NCI-H748 (cell line): Measurements from ENCODE around the gene HS1BP3.

ENCODE experiments used
- DNase-seq: peaks from one replicate; lab custom pipeline; 2025; ENCODE audit not compliant: unreplicated experiment; lab: John Stamatoyannopoulos, UW

Gene HS1BP3

DNA sequence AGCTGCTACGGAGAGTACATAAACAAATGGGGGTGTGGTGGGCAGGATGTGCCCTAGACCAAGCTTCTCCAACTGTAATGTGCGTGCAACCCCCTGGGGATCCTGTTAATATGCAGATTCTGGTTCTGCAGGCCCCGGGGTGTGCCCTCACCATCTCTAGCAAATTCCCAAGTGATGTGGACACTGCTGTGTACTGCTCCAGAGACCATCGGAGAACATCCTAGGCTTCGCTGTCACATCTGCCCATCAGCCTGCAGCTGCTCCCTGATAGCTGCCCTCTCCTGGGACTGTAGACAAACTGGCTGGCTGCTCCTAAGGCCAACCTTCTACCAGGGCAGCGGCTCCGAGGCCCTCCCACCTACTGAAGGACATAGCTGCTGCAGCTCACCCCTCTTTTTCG lies 3.2 kb downstream of the HS1BP3 start:
- peak; percentile 43 for DNase-seq

DNA sequence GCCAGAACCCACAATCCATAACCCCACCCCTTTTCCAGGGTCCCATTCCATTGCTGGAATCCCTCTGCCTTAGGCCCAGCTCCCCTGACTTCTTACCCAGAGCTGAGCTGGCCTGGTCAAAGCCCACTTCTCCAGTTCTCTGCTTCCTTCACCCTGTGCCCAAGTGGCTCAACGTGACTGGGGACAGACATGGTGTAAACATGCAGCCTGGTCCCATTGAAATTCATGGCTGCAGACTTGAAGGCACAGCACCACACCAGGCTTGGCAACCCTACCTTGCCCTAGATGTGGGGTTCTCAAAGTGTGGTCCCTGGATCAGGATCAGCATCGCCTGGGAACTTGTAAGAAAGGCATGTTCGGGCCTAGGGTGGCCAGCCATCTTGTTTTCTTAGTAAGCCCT lies 3.7 kb downstream of the HS1BP3 start:
- no peak for DNase-seq

DNA sequence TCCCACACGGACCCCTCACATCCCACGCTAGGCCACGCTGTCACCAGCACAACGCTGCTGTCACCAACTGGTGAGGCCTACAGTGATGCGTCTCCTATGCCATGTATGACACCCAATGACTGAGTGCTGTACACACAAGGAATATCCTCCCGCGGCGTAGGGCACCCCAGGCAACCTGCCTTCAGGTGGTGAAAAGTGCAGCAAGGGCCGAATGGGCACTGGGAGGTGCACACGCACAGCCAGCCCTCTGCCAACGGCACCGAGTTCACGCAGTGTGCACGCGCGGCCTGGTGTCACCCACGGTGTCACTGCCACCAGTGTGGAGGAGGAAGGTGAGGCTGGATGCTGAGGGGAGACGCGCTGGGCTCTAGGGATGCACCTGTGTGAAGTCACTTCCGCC lies 4.5 kb downstream of the HS1BP3 start:
- no peak for DNase-seq

DNA sequence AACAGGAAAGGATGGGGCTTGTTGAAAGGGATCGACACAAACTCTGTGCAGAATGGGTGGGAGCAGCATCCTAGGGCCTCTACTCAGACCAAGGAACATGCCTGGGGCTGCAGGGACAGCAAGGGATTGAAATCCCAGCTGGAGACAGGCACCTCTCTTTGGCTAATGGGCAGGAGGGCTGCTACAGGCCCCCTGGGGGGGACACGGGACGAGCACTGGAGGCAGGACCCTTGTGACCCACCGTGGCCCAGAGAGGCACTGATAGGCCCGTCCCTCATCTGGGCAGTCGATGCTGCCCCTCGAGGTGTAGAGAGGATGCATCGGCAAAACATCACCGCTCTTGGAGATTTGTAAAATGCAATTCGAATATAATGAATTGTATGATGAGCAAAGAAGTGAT lies 5.1 kb downstream of the HS1BP3 start:
- no peak for DNase-seq

DNA sequence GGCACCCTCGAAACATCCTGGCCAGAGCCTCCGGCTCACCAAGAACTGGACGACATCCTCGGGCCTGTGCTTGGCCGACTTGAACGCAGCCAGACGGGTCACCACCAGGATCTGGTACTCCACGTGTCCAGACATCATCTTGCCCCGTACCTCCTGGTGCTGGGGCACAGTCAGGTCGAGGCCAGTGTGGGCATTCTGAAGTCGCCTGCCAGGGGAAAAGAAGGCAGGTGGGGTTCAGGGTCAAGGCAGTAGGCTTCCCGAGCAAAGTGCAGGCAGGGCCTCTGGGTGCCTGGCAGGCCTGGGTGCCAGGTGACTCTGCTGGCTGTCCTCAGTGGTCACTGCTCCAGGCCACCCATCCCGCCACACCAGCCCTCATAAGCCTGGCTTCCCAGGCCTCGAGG lies 5.6 kb downstream of the HS1BP3 start:
- DNase-seq: no peak

DNA sequence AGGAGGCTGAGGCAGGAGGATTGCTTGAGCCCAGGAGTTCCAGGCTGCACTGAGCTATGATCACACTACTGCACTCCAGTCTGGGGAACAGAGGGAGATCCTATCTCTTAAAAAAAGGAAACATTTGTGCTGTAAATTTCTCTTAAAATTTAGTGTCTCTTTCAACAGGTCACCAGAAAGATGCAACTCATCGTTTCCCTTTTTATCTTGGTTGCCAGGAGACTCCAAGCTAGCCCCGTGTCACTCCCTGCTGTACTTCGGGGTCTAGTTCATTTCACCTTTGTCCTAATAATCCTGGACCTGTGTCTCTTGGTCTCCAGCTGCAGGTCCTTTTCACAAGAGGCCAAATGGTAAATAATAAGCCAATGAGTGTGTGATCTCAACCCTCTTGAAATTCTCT lies 7.1 kb downstream of the HS1BP3 start:
- DNase-seq: no peak

DNA sequence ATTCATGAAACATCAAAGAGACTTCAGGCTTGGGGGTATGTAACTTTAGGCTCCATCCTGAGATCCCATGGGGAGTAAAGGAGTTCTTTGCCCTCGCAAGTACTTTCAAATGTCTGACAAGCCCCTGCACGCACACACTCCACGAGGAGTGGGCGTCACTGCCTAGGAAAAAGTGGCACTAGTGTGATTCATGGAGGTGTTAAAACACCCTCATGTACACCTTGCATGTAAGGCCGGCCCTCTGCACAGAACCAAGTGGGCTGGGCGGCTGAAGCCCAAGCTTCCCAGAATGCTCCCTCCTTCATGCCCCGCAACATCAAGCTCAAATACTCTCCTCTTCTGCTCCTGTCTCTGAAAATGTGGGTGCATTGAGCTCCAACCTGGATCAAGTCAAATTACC lies 7.8 kb downstream of the HS1BP3 start:
- no peak for DNase-seq

DNA sequence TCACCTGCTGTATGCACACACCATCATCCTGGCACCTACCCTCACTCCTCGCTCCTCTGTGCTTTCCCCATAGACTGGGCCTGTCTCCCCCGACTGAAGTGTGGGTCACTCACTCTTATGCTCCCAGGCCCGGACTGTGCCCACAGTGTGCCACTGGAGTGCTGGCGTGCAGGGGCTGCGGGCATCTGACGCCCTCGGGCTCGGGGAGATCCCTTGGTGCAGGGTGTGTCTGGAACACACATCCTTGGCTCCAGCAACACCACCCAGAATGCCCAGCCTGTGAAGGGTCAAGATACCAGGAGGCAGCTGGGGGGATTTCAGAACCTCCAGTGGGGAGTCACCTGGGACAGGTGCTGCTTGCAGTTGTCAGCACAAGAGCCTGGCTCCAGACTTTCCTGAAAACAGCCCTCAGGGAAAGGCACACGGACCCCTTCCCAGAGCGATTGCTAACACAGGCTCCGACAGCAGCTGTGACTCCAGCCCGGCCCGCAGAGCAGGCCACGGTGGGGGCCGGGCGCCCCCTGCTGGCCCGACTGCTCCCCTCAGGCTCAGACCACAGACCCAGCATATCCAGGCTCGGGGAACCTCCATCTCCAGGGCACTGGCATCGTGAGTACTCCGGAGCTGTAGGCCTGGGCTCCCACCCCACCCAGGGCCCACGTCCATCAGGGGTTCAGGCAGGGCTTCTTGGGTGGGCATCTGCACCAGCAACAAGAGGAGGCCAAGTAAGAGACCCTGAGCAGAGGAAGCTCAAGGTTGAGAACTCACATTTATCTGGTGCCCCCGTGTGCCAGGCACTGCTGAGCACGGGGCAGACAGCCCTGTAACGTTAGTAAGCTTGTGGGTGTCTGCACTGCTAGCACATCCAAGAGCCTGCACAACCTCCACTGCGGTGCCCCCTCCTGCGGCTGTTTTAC lies 8.6 kb downstream of the HS1BP3 start:
- peak; percentile 64 for DNase-seq

DNA sequence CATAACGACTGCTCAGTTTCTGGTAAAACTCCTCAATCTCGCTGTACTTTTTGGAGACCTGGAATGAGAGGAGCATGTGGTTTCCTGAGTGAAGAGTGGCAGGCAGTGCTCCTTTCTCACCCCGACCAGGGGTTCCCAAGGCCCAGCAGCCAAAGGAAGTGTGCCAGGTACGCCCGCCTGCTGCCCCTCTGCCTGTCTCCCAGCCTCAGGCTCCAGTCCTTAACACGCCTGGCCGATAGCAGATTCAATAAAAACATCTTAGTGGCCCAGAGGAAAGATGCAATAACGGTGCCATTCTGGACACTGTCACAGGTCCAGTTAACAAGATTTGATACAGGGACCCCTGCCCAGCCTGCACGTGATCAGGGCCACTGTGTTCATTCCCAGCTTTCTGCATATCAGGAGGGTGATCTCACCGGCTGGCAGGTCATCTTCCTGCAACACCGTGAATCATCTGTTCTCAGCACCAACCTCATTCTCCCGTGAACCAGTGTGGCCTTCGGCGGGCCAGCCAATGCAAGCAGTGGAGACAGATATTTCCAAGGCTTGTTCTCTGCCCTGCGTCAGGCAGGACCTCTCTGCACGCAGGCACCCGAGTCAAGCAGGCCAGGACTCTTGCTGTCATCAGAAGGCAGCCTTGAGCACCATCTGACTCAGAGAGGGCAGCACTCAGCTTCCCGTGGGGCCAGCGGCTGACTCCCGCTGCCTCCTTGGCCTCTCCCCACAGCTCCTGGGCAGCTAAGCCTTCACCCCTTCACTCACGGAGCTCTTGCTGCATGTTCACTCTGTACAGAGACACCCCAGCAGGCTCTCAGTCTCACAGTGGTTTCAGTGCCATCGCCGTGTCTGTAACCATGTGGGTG lies 9.5 kb downstream of the HS1BP3 start:
- no peak for DNase-seq

DNA sequence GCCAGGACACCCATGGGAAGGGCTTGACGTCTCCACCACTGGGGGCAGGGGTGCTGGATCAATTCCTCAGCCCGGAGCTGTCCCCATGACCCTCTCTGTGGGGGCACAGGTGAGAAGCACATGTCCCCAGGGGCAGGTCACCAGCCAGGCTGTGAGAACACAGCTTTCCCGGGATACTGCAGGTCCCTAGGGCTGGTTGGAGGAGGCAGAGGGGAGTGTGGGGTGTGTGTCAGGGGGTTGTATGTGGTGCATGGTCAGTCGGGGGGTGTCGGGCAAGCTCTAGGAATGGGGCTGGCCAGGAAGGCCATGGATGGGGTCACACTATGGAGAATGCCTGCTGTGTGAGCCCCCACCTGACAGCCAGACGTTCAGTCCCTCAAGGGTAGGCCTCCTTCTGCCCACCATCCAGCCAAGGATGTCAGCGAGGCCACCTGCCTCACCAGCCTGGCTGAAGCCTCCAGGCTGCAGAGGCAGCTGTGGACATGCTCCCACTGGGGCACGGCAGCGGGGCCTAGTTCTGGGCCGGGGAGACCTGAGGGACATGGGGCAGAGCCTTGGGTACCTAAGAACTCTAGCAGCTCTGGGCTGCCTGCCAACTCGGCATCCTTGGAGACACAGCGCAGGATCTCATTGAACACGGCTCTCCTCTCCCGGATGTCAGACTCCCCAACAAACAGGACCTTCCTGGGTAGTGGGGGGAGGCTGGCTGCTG lies 10.3 kb downstream of the HS1BP3 start:
- DNase-seq: no peak

DNA sequence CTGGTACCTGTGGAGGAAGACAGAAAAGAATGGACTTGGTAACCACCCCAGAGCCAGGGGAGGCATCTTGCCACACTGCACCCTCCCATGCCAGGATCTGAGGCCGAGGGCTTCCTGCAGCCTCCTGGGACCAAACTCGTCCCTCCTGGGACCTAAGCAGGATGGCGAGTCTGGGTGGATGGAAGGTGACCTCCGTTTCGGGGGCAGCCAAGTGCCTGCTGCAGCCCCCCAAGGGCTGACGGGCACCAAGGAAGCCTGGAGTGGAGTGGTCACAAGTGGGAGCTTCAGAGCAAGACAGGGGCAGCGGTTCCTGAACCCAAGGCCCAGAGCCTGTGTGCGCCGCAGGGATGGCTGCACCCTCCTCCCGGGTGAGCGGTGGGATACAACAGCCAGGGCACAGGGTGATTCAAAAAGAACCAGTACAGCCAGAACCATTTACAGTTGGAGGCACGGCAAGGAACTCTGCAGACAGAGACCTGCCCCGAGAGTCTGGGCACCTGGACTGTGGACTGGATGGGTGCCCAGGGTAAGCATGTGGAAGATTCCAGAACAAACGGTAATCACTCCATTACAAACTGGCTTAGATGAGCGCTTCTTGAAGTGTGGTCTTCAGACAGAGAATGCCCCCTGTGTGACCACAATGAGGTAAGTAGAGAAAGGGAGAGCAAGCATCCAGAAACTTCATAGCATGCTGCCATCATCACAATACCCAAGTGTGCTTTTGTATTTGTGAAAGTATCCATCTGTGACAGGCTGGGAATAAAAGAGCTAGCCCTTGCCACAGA lies 12.1 kb downstream of the HS1BP3 start:
- no peak for DNase-seq

DNA sequence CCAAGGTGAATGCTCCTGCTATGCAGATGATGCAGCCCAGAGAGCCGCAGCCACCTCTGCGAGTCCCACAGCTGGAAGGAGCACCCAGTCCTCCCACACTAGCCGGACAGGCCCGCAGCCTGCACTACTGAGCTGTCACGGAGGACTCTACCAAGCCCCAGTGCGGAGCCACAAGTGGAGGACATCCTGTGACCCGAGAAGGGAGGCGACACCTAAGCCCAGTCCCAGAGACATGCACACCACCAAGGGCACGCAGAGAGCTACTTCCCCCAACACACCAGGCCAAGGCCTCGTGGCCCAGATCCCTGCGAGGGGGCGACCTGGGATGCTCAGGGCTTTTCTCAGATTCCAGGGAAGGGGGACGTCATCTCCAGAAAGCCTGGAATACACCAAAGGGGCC lies 12.9 kb downstream of the HS1BP3 start:
- DNase-seq: no peak

DNA sequence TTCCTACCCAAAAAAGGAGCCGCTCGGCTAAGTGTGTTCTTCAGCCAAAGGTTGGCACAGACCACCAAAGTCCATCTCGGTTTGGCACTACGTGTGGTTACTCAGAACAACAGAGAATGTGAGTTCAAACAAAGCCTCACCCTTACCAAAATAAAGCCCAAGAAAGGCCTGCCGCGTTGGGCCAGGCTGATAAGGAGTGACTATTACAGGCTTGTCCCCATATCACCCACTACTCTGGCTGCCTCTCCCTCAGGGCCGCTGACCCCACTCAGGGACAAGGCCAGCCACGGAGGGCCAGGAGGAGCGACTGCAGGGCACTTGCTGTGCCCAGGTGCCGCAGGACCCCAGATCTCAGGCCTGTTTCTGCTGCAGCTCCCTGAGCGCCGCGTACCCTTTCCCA lies 13.8 kb downstream of the HS1BP3 start:
- DNase-seq: no peak

DNA sequence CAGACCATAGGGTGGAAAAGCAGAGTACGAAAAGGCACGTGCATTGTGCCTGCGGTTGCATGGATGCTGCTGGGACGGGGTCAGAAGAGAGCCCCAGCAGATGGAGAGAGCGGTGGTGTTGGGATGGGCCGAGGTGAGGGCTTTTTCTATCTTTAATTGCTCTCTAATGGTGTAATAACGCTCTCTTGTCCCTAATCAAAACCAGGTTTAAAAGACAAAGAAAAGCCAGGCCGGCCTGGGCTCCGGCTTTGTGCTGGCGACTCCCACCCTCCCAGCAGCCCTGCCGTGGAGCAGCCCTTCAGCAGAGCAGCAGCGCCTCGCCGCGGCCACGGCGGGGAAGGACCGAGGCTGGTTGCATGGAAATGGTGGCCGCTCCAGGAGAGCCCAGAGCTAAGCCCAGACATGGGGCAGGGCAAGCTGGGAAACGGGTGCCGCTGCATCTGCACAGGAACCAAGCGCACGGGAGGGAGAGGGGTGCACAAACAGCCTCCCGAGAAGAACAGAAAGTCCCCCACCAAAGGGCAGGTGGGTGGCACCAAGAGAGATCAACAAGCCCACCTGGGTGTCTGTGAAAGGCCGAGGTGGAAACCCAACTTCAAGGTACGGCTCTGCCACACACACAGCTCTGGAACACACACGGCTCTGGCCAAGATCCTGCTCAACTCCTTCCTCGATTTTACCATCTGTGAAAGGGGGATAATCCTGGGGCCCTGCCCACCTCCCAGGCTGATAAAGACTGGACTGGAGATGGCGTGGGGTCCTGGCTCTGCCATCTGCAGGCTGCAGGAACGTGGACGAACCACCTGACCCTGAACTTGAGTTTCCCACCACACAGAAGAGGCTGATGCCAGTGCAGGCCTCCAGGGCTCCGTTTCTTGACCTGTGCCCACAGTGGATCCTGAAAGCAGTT lies 15.0 kb downstream of the HS1BP3 start:
- DNase-seq: peak; percentile 83

DNA sequence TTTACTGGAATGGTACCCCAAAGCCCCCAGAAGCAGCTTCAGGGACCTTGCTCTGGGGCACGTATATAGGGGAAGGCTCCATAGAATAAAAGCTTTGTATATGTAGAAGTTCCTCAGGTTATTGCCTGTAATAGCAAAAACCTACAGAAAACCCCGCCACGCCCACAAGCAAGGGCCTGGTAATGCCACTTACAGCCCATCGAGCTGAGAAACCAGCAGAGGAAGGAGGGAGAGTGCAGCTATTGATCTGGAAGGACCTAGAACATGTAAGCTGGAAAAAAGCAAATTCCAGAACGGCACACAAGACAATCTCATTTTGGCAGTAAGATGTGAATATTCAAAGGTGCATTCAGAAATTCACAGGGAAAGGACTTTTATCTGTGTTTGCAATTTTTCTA lies 15.8 kb downstream of the HS1BP3 start:
- DNase-seq: peak; percentile 30

DNA sequence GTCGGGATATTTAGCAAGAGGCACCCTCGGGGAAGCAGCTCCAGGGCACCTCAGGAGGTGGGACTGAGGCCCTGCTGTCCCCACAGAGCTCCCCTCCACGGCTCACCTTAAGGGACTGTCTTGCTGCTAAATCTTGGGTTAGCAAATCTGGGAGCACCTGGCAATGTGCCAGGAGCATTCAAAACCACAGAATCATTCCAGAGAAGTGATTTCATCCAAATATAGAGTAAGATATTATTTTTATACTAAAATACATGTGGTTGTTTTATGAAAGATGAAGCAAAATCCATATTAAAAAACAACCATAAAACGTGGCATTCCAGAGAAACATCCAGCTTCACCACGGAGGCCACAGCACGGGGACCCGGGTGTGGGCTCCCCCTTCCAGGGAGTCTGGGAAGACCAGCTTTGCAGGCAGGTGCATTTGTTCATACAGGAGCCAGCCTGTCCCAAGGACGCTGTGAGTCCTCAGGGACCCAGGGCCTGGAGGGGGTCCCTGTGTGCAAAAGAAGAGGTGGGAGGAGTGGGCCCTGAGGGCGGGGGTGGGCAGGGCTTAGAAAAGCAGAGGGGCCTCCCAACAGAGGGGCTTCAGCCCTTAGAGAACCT lies 16.3 kb downstream of the HS1BP3 start:
- no peak for DNase-seq

DNA sequence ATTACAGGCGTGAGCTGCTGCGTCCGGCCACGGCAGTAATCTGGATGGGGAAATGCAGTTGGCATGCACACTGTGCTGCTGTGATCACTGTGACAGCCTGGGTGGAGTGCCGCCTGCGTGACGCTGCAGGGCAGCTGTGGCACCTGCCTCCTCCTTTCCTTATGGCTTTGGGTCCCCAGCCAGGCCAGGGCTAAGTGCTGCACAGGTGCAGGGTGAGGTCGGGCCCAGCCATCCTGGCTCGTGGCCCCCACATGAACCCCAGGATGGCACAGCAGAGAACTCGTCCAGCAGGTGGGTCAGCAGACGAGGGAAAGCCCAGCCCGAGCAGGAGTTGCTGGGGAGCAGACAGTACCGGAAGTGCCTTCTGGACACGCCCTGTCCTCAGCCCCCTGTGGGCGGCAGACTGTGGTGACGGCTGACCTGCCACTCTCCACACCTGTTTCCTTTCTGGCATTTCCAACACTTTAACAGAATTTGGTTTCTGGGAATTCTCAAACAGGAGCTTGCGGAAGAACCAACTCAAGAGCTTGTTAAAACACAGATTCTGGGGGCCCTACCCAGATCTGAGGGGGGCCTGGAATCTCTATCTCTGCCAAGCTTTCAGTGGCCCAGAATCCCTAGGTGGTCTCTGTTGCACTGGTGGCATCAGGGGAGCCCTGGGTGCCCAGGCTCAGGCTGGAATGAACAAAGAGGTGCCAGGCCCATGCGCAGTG lies 16.9 kb downstream of the HS1BP3 start:
- peak; percentile 81 for DNase-seq

DNA sequence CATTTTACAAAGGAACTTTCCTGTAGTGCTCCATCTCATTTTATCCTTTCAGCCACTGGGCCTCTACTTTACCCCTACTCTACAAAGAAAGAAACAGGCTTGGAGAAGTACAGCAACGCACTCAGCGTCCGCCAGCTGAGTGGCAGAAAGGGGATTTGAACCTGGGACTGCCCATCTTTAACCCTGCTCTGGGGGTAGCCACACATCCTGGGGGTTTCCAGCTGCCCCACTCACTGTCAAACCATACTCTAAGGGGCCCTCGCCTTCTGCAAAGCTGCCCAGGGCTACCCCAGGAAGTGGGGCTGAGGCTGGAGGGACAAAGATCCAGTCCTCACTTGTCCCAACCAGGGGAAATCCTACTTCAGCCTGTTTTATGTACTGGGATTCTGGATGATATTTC lies 17.9 kb downstream of the HS1BP3 start:
- no peak for DNase-seq
